ENCODE data around the gene SLCO2A1.

- TF ChIP-seq POLR2A (IDR thresholded peaks at IDR 0.05) (no peak), CTCF (IDR thresholded peaks at IDR 0.05) (no peak)
Observed at GRCh38 chr3:133925960-133926735, 103.6 kb downstream of the SLCO2A1 start.

Data from lower leg skin (tissue), 3 donors.